SK-N-SH (cell line): ENCODE results near the gene KRT17.

ENCODE experiments used
- CTCF ChIP-seq: fragments of 200-600 bp; sonication (generic); IDR thresholded peaks from 2 replicates; pipeline ENCODE4 v1.6.1; 2017; ENCODE audit warnings: antibody characterized with exemption, mild to moderate bottlenecking, moderate library complexity
- EP300 ChIP-seq, 2 experiments: IDR thresholded peaks; 2 replicates each; pipeline versions ENCODE4 v1.4.0 to v1.6.1; 2012; ENCODE audit warnings: borderline replicate concordance in 1 of 2, low read depth in 1 of 2, low read length in 1 of 2
- GATA2 ChIP-seq: sonication (generic); formaldehyde crosslinking; IDR thresholded peaks from 2 replicates; pipeline ENCODE4 v1.5.0; 2020; ENCODE audit warnings: mild to moderate bottlenecking, missing genetic modification reagents
- MAX ChIP-seq: IDR thresholded peaks from 2 replicates; pipeline ENCODE4 v1.4.0; 2012; ENCODE audit warnings: low read depth
- POLR2AphosphoS5 ChIP-seq: IDR thresholded peaks from 2 replicates; pipeline ENCODE4 v1.6.1; 2012; ENCODE audit warnings: low read depth, low read length
- RAD21 ChIP-seq: IDR thresholded peaks from 2 replicates; pipeline ENCODE4 v1.6.1; 2012; ENCODE audit warnings: mild to moderate bottlenecking, low read length

- TF ChIP-seq POLR2AphosphoS5 (no peak), CTCF (no peak), MAX (no peak), EP300 (IDR thresholded peaks at IDR 0.05; ENCODE audit: borderline replicate concordance in 1 of 2, low read depth in 1 of 2, low read length in 1 of 2) (no peak), GATA2 (CRISPR knock-in tag) (no peak), RAD21 (no peak)
Measured at GRCh38 chr17:41642252-41643156, 18.1 kb upstream of the KRT17 start.
